HG02885 (cell line): Measurements from ENCODE around the gene BCCIP.

Source experiments
- ATAC-seq: cut with Tn5 transposase; IDR thresholded peaks from one replicate; pipeline ENCODE4 v1.9.1; 2021; ENCODE audit warnings: mild to moderate bottlenecking; ENCODE audit not compliant: unreplicated experiment, poor library complexity

BCCIP gene

DNA sequence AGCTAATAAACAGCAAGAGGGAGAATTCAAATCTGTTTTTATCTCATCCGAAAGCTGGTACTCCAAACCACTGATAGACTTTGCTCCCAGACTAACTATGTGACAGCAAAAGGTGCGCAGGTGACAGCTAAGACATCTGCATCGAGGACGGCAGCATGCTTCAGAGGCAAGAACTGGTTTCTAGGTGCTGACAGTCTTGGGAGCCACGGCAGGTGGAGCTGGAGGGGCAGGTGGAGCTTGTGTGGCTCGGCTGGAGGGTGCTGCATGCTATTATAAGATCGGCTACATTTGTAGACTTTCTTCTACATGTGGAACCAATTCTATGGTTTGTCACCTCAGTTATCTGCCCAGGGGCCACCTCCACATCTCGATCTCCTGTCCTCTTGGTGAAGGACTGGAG, 25.9 kb upstream of the BCCIP start:
- ATAC-seq = no peak

DNA sequence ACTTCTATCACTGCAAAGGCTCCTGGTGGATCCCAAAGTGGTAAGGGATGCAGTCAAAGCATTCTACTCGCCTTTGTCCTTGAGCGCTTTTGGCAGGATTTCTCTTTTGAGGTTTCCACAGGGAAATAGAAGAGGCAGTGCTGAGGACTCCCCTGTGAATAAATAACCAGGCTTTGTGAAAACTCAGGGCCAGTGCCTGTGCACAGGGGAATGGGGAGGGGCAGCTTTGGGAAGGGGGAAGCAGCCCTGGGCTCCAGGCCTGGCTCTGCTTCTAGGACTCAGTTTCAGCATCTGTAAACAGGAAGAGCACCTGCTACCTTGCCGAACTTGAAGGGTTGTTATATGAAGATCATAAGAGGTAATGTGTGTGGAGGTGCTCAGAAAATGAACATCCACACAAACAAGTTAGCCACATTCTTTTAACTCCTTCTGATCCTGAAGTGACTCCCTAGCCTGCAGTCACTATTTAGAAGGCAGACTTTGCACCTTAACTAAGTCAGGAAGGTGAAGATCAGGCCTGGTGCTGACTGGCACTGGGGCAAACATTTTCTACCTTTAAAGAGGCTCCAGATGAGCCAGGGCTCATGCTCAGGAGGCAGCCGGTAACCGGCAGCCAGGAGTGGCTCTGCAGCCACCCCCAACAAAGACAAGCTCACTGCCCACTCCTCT, 25.2 kb upstream of the BCCIP start:
- ATAC-seq = no peak

DNA sequence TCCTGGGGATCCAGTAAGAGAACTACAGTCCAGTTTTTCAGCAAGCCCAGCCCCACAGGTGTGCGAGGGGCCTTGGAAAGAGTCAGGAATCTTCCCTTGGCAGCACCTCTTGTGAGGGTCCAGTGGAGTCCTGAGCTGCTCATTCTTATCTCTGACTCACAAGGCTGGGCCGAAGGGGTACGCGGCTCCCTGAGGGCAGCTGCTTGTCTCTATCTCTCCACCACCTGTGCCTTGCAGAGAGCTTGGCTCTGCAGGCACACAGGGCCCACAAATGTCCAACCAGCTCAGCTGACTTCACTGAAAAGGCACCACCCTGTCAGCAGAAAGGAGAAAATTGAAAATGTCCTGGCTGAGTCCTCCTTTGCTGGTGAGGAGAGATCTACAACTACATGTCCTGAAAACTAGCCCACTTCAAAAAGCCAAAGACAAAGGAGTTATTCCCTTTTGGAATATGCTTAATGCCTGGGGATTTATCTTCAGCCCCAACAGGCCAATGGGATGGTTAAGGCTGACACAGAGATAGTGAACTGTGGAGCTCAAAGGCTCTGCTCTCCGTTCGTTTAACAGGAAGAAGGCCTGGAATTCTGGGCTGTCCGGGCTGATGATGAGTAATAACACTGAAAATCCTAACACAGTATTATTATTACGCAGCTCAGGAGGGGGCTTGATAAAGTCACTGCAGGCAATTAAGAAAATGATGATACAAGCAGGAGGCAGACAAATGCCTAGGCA, 23.7 kb upstream of the BCCIP start:
- ATAC-seq = no peak

DNA sequence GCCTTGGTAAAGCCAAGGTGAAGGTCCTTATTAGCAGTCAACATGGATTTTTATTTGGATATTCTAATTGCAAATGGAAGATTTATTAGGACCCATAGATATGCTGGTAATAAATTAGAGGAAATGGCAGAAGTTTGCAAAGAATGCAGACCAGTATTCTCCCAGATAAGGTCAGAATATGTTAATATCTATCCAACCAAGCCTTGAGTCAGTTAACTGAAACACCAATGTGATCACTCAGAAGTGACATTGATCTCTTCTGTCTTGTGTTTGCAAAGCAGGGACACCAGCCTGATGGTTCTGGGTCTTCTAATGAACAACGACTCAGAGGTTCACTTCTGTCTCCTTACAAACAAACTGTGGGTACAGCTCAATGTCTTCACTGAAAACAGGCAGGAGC, 21.8 kb upstream of the BCCIP start:
- ATAC-seq = no peak

DNA sequence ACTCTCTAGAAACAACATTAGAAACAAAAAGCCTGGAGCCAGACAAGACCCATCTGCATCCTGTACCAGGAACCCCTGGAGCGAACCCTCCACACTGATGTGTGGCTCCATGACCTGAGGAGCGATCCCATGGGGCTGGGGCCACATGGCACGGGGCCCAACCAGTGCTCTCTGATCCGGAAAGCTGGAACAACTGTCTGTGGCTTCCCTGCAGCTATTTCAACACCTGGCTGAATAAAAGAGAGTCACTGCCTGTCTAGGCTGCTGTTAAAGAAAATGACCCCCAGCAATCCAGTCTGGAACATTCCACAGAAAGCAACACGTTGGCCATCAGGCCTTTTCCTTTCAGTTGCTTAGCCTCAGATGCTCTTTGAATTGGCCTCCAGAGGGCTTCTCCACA, 21.2 kb upstream of the BCCIP start:
- no peak for ATAC-seq

DNA sequence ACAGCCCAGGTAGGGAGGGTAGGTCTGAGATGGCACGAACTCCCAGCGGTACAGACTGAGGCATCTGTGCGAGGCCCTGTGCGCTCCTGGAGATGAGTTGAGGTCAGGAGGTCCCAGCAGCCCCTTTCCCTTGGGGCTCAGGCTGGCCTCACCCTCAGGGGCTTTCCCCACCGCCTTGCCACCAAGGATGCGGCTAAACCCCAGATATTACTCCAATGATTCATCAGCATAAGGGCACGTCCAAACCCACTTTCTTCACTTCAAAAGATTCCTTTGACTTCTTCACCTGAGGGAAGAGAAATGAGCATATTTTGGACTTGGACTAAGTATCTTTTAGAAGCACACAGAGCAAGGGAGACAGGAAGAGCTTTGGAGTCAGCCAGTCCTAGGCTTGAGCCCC, 20.6 kb upstream of the BCCIP start:
- no peak for ATAC-seq

DNA sequence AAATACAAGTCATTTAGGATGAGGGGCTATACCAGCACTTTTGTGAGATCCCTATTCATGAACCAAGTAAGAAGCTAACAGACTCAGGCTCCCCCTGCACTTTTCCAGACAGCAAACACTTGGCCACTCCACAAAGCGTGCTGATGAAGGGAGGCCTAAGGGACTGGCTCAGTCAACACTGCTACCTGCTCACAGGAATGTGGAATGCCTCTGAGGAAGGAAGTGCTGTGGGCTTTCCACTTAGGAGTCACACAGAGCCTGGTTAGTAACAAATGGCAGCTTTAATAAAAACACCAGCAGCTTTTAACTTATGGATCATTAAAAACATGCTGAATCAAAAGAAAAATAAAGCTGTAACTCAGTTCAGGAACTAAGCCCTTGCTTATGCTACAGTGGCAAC, 15.3 kb upstream of the BCCIP start:
- no peak for ATAC-seq

DNA sequence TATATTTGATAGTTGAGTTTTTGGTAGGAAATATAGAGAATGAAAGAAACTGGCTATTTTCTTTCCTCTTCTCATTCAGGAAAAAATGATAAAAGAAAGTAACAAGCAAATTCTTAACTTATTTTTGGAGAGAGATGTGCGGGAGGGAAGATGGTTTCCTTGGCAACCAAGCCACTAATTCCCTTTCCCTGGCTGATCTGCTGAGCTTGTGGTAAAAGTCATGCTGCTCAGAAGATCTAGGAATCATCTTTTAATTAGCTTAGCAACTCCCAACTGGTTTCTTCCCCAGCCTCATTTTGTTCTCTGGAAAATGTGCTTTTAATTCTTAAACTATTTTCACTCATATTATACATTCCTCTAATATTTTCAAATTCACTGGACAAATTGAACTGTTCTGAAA, 12.1 kb upstream of the BCCIP start:
- ATAC-seq = no peak

DNA sequence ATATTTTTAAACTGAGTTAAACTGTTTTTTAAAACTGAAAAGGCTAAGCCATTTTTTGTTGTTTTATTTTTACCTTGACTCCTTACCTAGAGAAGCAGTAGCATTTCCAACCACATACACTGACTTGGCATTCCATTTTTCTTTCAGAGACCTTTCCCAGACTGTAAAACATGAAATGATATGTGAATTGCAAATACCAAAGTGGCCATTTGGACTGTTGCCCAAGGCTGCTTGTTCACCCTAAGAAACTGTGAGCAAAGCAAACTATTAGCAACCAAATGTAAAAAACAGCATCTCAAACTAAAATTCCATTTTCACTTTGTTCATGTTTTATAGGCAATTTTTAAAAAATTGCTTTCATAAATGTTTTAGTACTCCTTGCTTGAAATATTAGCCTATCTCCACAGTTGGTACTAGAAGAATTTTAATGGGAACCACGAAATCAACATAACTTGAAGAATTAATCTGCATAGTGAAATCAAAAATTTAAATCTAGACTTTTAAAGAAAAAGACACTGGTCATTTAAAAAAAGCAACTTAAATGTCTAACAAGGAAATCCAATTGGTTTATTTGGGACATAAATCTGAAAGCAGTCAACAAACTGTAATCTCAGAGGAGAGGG, 11.1 kb upstream of the BCCIP start:
- no peak for ATAC-seq

DNA sequence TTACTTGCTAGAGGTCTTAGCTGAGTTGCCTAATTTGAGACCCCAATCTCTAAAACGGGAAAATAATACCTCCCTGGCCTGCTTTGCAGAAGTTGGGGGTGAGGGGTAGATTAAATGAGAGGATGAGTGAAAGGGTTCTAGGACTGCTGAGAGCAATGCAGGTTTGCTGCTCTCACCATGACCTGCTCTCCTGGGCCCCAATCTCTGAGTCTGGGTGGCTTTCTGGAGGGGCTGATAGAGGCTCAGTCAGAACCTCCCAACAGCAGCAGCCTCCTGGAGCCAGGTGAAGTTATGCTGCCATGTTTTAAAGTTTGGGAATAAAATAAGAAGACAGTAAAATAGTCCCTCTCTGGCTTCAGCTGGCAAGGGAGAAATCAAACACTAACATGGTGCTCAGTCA, 7.6 kb upstream of the BCCIP start:
- ATAC-seq = no peak

DNA sequence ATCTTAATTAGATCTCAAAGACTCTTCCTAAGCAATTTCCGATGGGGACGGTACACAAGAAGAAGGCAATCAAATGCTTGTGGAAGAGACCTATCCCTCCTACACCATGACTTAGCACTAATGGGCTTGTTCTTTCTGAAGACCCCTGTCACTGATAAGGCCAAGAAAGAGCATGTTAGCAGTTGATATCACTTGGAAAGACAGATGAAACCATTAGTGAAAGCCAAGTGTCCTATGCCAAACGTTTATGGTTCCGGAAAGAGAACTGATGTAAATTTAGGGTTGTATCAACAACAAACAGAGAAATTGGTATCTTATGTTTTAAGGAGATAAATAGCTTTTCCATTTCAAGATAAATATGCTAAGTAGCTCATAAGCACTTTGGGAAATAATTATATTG, 6.8 kb upstream of the BCCIP start:
- ATAC-seq = no peak

DNA sequence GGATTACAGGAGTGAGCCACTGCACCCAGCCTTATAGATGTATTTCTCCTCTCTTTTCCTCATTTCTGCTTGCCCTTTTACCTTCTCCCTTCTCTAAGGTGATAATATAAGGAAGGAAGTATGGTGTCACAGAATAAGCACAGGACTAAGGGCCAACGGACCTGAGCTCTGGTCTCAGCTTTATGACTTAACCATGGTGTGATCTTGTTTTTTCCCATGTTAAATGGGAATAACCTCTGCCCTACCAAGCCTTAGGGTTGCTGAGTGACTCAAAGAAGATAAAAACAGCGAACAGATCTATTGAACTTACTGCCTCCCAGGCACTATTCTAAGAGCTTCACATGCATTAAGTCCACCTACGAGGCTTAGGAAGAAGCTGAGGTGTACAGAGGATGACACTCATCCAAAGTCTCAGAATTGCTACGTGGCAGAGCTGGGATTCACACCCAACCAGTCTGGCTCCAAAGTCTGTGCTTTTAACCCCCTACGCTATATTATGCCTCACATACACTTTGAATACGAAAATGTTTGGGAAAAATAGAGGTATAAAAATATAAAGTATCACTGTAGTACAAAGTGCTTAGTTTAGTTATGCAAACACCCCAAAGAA, 5.9 kb upstream of the BCCIP start:
- ATAC-seq = no peak

DNA sequence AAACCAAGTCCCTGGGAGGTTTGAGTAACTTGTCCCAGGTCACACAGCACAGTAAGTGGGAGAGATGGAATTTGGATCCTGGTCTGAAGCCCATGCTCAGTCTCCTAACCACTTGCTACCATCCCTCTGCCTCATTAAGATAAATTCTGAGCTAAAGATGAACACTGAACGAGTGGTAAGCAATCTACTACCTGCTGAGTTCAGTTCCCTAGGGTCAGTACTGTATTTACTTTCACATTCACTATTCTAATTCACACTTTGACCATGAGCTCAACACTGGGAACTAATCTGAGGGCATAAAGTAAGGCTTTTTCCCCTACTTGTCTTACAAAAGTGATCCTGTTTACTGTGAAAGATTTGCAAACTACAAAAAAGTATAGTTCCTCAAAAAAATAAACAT, 2.6 kb upstream of the BCCIP start:
- peak; percentile 52 for ATAC-seq

DNA sequence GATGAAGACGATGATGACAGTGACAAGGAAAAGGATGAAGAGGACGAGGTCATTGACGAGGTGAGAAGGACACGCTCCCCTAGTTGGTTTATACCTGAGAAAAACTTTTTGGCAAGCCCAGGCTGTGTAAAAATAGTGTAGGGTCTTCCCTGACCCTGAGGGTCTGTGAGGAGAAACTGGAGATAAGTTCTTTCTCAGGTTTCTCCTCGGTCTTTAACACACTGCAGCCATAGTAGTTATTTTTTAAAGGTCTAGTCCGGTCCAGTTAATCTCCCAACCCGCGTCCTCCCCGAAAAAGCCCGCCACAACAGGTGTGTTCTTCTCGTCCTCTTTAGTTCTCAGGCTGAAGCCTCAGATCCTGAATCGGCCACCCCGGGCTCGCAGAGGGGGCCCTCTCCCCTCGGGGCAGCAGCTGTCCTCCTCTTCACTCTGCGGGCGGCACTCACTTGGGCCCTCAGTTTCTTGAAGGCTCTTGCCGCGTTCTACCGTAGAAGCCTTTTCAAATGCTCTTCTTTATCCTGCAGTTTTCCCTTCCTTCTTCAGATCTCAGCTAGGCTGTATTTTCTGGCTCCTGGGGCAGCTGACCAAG, 411 bp downstream of the BCCIP start:
- peak; percentile 1 for ATAC-seq

DNA sequence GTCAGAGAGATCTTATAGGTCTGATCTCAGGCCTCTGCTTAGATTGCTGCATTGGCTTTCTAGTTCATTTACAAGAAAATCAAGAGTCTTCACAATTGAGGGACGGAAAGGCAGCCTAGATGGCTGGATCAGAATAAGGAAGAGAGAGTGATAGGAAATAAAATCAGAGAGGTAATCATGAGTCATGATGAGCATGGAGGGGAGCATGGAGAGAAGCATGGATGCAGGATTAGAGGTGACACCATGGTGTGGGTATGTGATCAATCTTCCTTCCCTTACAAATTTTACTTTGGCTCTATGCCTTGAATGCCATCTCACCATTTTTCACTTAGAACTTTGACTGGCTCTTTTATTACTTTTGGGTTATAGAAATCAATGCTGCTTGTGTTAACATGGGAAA, 1.4 kb downstream of the BCCIP start:
- no peak for ATAC-seq

DNA sequence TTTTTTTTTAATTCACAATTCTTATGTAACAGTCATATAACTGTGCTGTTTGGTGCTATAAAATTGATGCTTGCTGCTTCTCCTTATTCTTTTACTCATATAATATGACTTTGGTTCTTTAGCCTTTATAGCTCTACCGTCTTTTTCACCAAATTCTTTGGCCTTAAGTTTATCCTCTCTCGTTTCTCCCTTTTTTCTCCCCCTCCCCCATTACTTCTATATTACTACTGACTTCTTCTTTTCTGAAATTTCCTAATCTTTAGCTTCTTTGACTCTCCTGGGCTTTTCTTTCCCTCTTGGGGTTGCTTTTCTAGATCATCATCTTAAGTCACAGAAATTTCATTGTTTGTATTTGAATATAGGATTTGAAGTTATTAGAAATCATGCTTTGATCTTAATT, 3.8 kb downstream of the BCCIP start:
- no peak for ATAC-seq

DNA sequence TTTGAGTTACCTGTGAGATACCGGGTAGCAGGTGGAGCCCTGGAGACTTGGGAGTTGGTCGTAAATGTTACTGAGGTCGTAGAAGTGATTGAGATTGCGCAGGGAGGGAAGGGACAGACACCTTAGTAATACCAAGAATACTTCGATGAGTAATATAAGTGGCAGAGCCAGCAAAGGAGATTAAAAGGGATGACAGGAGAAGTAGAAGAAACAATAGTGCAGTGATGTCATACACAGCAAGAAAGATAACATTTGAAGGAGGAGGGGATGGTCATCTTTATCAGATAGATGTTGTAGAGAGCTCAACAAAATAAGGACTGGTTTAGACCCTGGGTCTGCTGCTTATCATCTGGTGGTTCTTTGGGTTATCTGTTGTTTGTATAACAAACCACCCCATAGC, 5.0 kb downstream of the BCCIP start:
- ATAC-seq = no peak

DNA sequence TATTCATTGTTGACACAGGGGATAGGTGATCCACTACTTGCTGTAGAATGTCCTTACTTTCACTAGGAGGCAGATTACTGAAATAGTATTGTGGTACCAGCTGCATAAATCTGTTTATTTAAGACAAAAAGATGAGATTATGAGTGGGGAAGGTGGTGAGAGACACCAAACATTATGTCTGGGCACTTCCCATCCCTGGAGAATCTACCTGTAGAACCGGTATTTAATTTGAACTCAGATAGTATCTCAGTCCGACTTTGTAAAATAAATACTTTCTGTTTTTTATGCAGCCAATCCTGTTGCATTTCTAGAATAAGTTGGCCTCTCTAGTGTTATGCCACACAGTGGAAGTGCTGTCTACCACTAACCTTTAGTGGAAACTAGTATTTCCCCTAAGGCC, 13.4 kb downstream of the BCCIP start:
- ATAC-seq = no peak

DNA sequence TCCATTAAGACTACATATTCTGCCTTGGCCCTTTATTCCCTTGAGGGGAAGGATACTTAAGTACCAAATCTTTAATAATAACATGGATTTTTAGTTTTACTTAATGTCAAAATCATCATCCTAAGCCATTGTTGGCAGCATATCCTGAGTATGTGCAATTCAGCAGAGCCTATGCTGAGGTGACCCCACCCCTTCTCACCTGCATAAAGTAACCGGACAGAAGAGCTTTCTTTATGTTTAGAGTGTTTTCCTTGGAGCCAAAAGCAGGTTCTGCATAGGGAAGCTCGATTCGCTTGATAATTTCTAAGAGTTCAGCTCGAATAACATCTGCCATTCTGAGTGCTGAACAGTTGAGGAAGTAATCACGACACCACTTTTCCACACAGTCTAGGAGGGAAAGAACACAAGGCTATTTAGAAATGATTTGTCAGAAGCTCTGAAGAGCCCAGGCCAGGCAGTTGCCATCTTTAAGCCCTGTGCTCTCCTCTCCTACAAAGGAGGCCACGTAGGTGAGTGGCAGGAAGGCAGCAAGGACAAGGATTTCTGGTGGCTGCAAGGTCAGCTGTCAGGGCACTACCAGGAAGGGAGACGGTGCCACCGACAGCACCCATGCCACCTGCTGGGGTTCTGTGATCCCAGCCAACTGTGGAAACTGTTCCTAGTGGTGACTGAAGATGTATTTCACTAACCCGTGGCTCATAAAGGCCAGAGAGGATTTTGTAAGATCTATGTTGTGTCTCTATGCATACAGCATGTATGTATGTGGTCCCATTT, 15.6 kb downstream of the BCCIP start:
- ATAC-seq = no peak

DNA sequence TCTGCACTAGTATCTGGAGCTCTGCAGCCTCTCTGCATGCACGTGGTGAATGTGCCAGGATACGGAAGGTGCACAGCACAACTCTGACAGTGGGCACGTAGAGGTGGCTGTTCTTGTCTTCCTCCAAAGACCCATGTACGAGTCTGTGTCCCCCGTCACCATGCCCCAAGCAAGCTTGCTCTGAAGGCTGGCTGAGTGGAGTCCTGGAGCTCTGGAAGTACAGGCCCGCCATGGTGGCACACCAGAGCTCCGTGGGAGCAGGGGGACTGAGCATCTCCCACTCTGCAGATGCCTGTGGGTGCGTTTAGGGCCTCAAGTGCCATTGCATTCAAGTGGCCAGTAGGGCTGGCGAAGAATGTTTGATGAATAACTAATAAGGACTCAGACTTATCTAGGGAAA, 17.1 kb downstream of the BCCIP start:
- ATAC-seq = no peak
